GM23338 (cell line): ENCODE data around the gene CALY. TPM values are rescaled to one million over a fixed set of nuclear protein-coding genes. Genes with fewer than 3 reads are reported as not detected.

Experiments
- ATAC-seq: fragments of 200-7000 bp; cut with Tn5 transposase; 3 replicates; pipeline ENCODE4 v1.9.1; 2020
- DNase-seq: peaks from one replicate; pipeline ENCODE4 v3.0.0-alpha.2; 2015; ENCODE audit warnings: low spot score
- H2AFZ ChIP-seq: fragments of 200-600 bp; sonication (generic); 2 replicates; pipeline ENCODE4 v1.8.0; 2016; ENCODE audit warnings: antibody characterized with exemption, mild to moderate bottlenecking, moderate library complexity
- H3F3A ChIP-seq: fragments of 200-600 bp; sonication (generic); replicated peaks from 2 replicates; pipeline ENCODE4 v1.8.0; 2017; ENCODE audit warnings: antibody characterized with exemption, mixed run types, low read depth
- H3K27ac ChIP-seq: fragments of 200-600 bp; sonication (generic); 2 replicates; pipeline ENCODE4 v1.6.1; 2016; ENCODE audit warnings: low read depth
- H3K27me3 ChIP-seq: fragments of 200-600 bp; sonication (generic); 2 replicates; pipeline ENCODE4 v1.8.0; 2016; ENCODE audit warnings: mild to moderate bottlenecking, mixed run types, moderate library complexity; ENCODE audit not compliant: insufficient read depth
- H3K36me3 ChIP-seq: fragments of 200-600 bp; sonication (generic); 2 replicates; pipeline ENCODE4 v1.8.0; 2016; ENCODE audit warnings: mild to moderate bottlenecking; ENCODE audit not compliant: insufficient read depth
- H3K4me1 ChIP-seq: fragments of 200-600 bp; sonication (generic); 2 replicates; pipeline ENCODE4 v1.8.0; 2016; ENCODE audit warnings: mild to moderate bottlenecking, moderate library complexity; ENCODE audit not compliant: insufficient read depth
- H3K4me2 ChIP-seq: fragments of 200-600 bp; sonication (generic); 2 replicates; pipeline ENCODE4 v1.7.1; 2017; ENCODE audit warnings: mixed run types
- H3K4me3 ChIP-seq: fragments of 200-600 bp; sonication (generic); 2 replicates; pipeline ENCODE4 v1.6.1; 2016; ENCODE audit warnings: mixed run types
- H3K79me2 ChIP-seq: fragments of 200-600 bp; sonication (generic); replicated peaks from 2 replicates; pipeline ENCODE4 v1.8.0; 2017; ENCODE audit warnings: mild to moderate bottlenecking; ENCODE audit not compliant: insufficient read depth
- H3K9me2 ChIP-seq: fragments of 200-600 bp; sonication (generic); 2 replicates; pipeline ENCODE4 v1.8.0; 2017; ENCODE audit not compliant: insufficient read depth
- H4K20me1 ChIP-seq: fragments of 200-600 bp; sonication (generic); replicated peaks from 2 replicates; pipeline ENCODE4 v1.8.0; 2017; ENCODE audit warnings: mild to moderate bottlenecking; ENCODE audit not compliant: insufficient read depth
- H3K27ac Mint-ChIP-seq: 2 replicates; pipeline ENCODE4 v1.8.0; 2020; ENCODE audit warnings: inconsistent platforms, mild to moderate bottlenecking, moderate library complexity, mixed read lengths
- H3K27me3 Mint-ChIP-seq: 3 replicates; pipeline ENCODE4 v1.8.0; 2022; ENCODE audit warnings: low read depth, mild to moderate bottlenecking, moderate library complexity, mixed read lengths, inconsistent platforms; ENCODE audit not compliant: insufficient read depth, poor library complexity
- H3K36me3 Mint-ChIP-seq: 3 replicates; pipeline ENCODE4 v1.8.0; 2021; ENCODE audit warnings: low read depth, mild to moderate bottlenecking, inconsistent platforms, moderate library complexity, mixed read lengths
- H3K4me1 Mint-ChIP-seq: 3 replicates; pipeline ENCODE4 v1.8.0; 2020; ENCODE audit warnings: mild to moderate bottlenecking, inconsistent platforms, mixed read lengths
- H3K4me3 Mint-ChIP-seq: 3 replicates; pipeline ENCODE4 v1.8.0; 2021; ENCODE audit warnings: moderate library complexity, mild to moderate bottlenecking, inconsistent platforms, mixed read lengths
- H3K9me3 Mint-ChIP-seq: 3 replicates; pipeline ENCODE4 v1.8.0; 2020; ENCODE audit warnings: moderate library complexity, mild to moderate bottlenecking, inconsistent platforms, mixed read lengths
- CTCF ChIP-seq, 2 experiments: fragments of 200-600 bp in 1 of 2; sonication (generic) in 1 of 2; conservative IDR thresholded peaks; 2 replicates each; pipeline versions ENCODE4 v1.5.1 to v1.6.1; 2016 to 2017; ENCODE audit warnings: antibody characterized with exemption in 2 of 2, low read depth in 2 of 2, mild to moderate bottlenecking in 2 of 2, moderate library complexity in 1 of 2
- ZNF462 ChIP-seq: fragments of 250-450 bp; sonication (Bioruptor Pico); IDR thresholded peaks from 2 replicates; pipeline ENCODE4 v1.5.0; 2020; ENCODE audit warnings: mild to moderate bottlenecking, moderate library complexity
- polyA plus RNA-seq: library from polyadenylated mRNA; unstranded; fragments of >200 nt; fragmentation: Nextera tagmentation; extraction: Ambion mirVana; gene quantifications from 2 replicates; pipeline ENCODE4 v1.2.1, GENCODE V29; 2016
- total RNA-seq: library from RNA; depleted of rRNA; stranded (reverse); fragments of >200 nt; shearing (Covaris generic); gene quantifications from 2 replicates; pipeline ENCODE4 v1.2.3, GENCODE V29; 2014

CALY gene
- total and polyA plus RNA-seq, 2 experiments from 2014 or later: 1.0 to 8.0 TPM

DNA sequence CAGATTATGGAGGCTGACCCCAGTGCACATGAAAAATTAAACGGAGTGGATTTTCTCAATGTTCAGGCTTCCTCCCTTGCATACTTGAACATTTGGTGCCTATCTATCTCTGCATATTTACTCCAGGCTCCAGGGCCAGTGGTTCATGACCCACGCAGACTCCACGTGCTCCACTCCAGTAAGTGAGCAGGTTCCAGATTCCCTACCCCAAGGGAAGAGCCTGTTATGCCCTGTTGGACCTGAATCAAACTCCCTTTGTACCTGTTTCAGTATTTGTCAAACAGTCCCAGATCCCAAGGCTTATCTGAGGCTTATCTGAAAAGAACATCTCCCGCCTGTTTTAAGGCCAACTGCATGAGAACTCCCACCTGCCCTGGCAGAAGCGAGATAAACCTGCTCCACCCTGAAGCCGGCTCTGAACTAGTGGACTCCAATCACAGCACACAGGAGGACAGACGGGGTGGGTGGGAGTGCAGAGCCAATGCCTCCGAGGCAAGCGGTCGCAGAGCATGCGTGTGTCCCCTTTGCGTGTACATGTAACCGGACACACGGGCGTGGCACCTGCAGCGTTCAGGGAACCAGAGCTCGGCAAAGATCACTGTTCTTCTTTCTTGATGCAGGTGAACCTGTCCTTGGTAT is 23.4 kb upstream of the CALY start (continued):
- no peak for TF ChIP-seq ZNF462 (CRISPR knock-in tag)

DNA sequence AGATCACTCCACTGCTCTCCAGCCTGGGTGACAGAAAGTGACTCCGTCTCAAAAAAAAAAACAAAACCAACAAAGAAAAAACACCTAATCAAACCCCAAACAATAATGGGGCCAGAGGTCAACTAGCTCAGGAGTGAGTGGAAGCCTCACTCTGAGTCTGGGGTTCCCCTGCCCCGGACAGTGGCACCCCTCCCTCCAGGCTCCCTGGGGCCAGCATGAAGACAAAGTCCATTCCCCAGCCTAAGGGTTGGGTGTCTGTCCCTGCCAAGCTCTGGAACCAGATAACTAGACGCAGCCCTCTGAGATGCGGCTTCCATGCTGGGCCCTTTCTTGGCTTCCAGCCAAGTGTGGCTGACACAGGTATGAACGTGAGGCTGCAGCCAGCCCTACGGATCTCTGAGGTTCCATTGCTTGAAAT is 22.9 kb upstream of the CALY start:
- Histone ChIP-seq H3K36me3 (no peaks in the 10 kb centered on the region), H3K9me2 (no peaks in the 10 kb centered on the region), H3K27ac (no peak overlapping the region), H3K27me3 (peaks cover 6% of the 10 kb centered on the region; the same call in 1 of the 2 replicates), H3K4me2 (no peak overlapping the region), H3K4me1 (no peaks in the 10 kb centered on the region), H3K79me2 (0 out of 2 replicates have a peak, but pooled peaks cover 4% of the 10 kb centered on the region), H3F3A (no peaks in the 10 kb centered on the region; the same call in 1 of the 2 replicates), H2AFZ (no peak overlapping the region), H3K4me3 (no peak overlapping the region), H4K20me1 (no peaks in the 10 kb centered on the region; the same call in 1 of the 2 replicates)
- no peak for TF ChIP-seq CTCF (conservative IDR thresholded peaks at IDR 0.05; ENCODE audit: low read depth in 2 of 2)
- Mint-ChIP-seq H3K27me3 (peaks cover 9% of the 10 kb centered on the region), H3K9me3 (no peaks in the 10 kb centered on the region), H3K36me3 (peaks cover 27% of the 10 kb centered on the region), H3K4me1 (no peaks in the 10 kb centered on the region), H3K27ac (no peak overlapping the region), H3K4me3 (no peak overlapping the region)
- DNase-seq (no peak), ATAC-seq (no peak)
